Measurements from ENCODE around the gene CLASP1.

DNA sequence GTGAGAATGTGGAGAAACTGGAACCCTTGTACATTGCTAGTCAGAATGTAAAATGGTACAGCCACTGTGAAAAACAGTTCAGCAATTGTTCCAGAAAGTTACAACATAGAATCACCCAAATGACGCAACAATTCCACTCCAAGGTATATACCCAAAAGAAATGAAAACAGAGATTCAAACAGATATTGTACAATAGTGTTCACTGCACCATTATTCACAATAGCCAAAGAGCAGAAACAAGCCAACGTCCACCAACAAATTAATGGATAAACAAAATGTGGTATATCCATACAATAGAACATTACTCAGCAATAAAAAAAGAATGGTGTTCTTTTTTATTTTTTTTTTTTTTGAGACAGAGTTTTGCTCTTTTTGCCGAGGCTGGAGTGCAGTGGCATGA lies 10.9 kb downstream of the CLASP1 start:
- TF ChIP-seq, protein P1, sequence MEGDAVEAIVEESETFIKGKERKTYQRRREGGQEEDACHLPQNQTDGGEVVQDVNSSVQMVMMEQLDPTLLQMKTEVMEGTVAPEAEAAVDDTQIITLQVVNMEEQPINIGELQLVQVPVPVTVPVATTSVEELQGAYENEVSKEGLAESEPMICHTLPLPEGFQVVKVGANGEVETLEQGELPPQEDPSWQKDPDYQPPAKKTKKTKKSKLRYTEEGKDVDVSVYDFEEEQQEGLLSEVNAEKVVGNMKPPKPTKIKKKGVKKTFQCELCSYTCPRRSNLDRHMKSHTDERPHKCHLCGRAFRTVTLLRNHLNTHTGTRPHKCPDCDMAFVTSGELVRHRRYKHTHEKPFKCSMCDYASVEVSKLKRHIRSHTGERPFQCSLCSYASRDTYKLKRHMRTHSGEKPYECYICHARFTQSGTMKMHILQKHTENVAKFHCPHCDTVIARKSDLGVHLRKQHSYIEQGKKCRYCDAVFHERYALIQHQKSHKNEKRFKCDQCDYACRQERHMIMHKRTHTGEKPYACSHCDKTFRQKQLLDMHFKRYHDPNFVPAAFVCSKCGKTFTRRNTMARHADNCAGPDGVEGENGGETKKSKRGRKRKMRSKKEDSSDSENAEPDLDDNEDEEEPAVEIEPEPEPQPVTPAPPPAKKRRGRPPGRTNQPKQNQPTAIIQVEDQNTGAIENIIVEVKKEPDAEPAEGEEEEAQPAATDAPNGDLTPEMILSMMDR (IDR thresholded peaks at IDR 0.05): no peak
- no peak for TF ChIP-seq POLR2A (IDR thresholded peaks at IDR 0.05)
